HK-2 (cell line): ENCODE measurements around the gene AK5.
A peak's percentile ranks its signal among the peaks of the same experiment; 100 is the strongest.
"Not testable (repeated sequence)": the region's sequence is repeated elsewhere in the genome, so short reads cannot be mapped to it uniquely, and the experiment has no call there.

Experiments used
- DNase-seq: peaks from one replicate; pipeline ENCODE4 v3.0.0-alpha.2; 2018; ENCODE audit not compliant: unreplicated experiment

Gene AK5

DNA sequence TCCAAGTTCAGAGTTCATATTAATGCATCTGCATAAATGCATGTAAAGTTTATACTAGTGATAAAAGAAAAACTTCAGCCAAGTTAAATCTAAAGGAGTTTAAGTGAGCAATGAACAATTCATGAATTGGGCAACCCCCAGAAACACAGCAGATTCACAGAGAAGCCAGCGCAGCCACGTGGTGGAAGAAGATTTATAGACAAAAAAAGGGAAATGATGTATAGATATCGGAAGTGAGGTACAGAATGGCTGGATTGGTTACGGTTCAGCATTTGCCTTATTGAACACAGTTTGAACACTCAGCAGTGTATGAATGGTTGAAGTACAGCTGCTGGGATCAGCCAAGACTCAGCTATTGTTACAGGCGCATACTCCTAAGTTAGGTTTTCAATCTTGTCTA is 5.7 kb downstream of the AK5 start:
- DNase-seq, result no peak

DNA sequence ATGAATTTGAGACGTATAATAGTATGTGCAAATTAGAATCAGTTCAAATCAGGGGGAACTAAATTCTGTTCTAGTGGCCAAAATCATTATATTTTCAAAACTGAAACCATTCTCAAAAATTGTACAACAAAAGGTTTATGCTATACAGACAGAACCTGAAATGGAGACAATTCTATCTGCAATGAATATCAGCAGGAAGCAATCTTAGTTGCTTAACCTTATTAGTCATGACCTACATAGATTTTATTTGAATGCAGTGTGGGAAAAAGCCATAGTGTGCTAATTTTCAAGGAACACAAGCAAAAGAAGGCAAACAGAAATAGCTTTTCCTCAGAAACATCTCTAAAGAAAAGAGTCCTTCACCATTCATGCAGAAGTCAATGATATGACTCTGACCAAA is 6.5 kb downstream of the AK5 start:
- no peak for DNase-seq

DNA sequence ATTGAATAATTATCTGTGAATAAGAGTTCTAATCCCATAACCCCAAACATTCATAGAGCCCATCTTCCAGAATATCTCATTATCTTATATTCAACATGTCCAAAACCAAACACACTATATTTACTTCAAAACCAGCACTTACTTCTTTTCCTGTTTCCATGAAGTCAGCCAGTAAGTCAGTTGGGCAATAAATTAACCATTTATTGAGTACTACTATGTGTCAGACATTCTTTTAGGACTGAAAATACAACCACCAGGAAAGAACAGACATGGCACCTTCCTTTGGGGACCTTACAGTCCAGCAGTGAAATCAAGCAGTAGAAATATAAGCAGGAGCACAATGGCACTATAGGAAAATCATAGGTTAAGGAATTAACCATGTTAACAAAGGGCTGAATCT is 8.8 kb downstream of the AK5 start:
- no peak for DNase-seq

DNA sequence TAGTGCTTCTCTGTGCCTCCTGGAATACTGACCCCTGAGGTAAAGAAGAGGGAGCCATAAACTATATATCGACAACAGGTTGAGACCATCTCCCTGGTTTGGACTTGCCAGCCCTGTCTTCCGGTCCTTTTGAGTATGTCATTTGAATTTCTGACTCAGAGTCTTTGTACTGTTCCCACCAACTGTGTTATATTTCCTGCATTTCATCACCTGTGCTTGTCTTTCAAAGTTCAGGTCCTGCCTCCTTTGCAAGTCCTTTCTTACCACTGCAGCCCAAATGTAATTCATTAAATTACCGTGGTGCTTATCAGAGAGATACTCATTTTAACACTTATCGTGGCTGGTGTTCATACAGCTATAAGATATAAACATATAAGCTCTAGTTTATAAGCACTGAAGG is 10.7 kb downstream of the AK5 start:
- no peak for DNase-seq

DNA sequence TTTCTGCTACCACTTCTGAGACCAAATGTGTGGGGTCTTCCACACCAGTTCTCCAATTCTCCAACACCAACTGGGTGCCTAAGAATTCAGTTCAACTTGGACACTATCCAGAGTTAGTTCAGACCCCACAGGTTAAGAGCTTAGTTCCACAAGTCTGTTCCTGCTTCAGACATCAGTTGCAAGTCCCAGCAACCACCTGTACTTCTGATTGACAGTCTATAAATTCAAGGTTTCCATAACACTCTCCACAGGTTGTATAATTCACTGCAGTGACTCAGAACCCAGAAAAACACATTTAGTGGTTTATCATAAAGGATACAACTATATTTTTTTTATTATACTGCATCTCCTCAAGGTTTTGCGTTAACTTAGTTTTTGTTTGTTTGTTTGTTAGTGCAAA is 18.7 kb downstream of the AK5 start:
- no peak for DNase-seq

DNA sequence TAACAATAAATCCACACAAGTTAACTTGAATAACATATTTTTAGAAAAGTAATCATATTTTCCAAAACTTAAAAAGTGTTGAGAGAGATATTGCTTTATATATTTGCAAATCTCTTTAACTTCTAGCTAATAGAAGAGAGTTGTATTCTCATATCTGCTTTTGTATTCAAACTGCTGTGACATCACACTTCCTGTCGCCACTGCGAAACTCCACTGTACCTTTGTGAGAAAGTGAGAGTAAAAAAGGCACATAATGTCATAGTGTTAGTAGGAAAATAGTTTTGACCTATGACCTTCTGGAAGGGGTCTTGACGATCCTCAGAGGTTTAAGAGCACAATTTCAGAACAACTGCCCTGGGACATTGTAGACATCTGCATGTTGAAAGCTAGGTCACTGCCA is 21.6 kb downstream of the AK5 start:
- DNase-seq, result no peak

DNA sequence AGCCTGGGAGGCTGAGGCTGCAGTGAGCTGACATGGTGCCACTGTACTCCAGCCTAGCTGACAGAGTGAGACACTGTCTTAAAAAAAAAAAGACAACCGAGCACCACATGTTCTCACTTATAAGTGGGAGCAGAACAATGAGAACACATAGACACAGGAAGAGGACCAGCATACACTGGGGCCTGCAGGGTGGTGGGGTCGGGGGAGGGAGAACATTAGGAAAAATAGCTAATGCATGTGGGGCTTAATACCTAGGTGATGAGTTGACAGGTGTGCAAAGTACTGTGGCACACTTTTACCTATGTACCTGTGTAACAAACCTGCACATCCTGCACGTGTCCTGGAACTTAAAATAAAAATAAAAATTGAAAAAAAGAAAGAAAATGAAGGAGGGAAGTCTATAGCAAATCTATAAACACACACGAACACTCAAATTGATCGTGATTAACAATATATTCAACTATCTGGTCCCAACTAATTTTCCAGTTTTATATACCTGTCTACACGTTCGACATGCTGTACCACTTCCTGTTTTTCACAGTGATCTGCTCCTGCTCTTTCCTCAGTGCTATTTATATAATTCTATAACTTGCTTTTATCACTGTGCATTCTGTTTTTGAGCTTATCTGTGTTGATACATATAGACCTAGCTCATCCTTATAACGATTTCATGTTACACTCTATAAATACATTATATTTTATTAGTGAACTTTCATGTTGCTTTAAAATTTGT is 27.2 kb downstream of the AK5 start:
- no peak for DNase-seq

DNA sequence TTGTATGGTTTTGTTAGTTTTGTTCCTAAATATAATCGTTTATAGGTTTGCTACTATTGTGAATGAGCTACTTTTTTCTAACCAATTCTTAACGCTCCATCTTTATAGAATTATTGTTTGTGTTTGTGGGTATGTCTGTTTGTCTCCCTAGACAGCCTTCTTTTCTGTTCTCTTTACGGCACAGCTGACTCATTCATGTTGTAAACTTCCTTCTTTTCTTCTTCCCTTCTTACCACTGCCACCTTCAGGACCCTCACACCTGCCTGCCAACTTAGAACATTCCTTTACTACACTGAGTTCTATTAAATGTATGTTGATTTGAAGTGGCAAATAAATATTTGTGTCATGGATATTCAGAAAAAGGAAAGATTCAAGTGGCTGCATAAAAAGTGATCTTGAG is 29.1 kb downstream of the AK5 start:
- DNase-seq, result no peak

DNA sequence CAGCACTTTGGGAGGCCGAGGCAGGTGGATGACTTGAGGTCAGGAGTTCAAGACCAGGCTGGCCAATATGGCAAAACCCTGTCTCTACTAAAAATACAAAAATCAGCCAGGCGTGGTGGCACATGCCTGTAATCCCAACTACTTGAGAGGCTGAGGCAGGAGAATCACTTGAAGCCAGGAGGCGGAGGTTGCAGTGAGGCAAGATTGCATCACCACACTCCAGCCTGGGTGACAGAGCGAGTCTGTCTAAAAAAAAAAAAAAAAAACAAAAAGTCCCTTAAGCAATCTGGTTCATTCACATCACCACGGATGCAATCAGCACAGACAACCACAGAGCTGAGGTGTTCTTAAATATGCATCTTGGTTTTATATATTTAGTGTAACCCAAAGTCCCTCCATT is 30.5 kb downstream of the AK5 start:
- not testable (repeated sequence) for DNase-seq

DNA sequence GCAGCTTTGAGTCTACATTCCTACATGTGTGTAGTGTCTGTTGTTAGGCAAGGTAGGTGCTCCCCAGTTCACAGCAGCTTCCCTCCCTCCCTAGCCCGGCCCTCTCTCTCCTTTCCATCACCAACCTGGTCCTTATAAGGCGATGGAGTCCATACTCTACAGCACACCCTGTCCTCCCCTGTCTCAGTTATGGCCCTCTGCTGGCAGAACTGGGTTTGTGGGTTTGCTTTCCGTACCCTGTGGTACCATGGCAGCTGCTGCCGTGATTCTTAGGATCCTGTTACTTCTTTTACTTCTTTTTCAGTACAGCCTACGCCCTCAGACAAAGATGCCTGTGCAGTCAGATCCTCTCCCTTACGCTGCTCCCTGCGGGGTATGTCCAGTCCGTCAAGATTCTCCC is 31.7 kb downstream of the AK5 start:
- DNase-seq, result no peak

DNA sequence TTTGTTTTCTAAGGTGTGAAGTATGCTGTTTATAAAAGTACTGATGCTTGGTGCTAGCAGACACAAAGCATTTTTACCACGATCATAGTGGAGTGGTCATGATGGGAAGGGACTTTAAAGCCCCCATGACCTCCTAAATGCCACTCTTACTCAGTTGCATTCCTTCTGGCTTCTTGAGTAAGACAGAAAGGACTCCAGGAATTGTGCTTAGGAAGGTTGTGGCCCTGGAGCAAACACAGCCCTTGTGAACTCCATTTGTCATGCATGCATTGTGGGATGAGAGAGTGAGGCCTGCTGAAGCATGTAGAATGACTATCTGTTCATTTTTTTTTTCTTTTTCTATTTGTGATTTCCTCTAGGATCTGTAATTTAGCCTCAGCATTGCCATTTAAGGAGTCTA is 34.2 kb downstream of the AK5 start:
- DNase-seq, result peak; percentile 36

DNA sequence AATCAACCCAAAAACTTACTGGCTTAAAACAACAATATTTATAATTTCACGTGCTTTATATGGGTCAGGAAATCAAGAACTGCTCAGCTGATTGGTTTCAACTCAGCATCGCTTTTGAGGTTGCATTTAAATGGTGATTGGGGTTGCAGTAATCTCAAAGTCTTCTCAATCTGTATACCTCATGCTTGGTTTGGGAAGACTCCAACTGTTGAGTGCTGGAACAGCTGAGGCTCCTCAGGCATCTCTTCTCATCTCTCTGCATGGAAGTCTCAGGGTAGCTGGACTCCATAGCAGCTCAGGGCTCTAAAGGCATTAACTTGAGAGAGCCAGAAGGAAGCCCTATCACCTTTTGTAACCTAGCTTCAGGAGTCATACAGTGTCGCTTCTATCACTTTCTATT is 35.1 kb downstream of the AK5 start:
- DNase-seq, result no peak

DNA sequence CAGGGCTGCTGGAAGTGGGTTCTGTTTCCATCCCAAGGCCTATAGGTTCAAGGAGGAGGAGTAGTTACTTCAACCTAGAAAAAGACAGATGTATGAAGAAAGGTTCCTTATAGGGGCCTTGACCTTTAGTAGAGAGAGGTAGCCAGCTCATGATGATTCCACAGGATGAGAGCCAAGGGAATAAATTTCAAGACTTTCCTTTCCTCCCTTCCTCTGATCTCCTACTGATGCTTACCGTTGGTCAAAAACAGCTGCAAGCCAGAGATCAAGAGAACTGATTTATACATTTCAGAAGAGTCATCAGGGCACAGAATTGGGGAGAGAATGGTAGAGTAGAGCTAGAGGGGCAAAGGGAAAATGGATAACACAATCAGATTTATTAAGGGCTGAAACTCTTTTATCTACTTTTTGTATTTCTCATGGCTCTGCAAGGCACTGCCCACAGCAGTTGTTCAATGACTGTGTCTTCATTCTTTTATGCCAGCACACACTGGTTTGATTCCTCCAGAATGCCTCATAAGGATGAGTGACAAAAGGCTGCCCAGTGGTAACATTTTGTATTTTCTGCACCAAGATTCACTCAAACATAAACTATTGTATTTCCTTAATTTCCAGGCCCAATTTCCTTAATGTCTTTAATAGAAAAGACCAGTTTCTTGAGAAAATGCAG is 37.4 kb downstream of the AK5 start:
- no peak for DNase-seq

DNA sequence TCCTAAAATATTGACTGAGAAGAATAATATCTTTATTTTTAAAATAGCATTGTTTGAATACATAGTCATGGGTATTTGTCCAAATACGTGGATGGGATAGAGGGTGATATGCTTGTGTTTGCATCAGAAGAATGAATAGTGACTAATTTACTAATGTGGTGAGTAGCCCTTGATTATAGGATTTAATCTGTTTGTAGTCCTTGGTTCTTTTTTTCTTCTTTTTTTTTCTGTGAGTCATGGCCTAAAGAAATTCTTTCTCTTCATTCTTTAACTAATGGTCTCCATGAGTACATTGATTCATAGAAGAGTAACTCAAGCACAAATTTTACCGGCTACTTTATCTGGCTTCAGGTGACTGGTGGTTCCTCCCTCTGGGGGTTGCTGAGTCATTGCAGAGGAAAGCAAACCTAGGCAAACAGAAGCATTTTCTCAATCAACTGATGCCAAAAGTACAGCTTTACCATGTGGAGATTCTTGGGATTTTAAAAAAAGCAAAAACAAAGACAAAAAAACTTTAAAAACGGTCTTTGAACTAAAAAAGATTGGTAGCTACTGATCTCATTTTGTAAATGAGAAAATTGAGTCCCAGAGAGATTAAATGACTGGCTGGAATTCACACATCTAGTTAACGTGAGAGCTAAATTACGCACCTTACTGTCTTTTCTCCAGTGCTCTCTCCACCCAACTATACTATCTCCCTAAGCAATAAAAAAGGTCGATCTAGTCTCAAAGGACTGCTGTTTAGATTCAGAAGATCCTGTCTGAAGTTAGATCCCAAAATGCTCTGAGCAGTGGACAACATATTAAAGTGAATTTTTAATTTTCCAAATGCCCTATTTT is 40.5 kb downstream of the AK5 start:
- peak; percentile 58 for DNase-seq

DNA sequence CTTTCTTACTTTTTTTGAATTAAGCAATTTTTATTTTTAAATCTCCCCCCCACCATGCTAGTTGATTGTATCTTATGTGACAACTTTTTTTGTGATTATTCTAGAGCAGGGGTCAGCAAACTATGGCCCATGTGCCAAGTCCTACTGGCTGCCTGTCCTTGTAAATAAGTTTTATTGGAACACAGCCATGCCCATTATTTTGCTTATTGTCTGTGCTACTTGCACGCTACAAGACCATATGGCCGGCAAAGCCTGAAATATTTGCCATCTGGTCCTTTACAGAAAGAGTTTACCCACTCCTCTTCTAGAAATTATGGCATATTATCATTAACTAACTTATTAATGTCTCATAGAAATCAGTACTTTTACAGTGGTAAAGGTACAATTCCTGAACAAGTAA is 51.7 kb downstream of the AK5 start:
- no peak for DNase-seq

DNA sequence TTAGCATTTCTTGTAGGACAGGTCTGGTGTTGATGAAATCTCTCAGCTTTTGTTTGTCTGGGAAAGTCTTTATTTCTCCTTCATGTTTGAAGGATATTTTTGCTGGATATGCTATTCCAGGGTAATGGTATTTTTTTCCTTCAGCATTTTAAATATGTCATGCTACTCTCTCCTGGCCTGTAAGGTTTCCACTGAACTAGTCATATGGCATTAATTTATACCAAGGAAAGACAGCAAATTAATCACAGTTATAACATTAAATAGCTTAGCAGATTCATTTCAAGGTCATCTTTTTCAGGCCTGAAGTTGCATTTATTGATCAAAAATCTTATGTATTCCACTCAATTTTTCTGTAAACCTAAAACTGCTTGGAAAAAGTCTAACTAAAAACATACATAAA is 54.9 kb downstream of the AK5 start:
- no peak for DNase-seq

DNA sequence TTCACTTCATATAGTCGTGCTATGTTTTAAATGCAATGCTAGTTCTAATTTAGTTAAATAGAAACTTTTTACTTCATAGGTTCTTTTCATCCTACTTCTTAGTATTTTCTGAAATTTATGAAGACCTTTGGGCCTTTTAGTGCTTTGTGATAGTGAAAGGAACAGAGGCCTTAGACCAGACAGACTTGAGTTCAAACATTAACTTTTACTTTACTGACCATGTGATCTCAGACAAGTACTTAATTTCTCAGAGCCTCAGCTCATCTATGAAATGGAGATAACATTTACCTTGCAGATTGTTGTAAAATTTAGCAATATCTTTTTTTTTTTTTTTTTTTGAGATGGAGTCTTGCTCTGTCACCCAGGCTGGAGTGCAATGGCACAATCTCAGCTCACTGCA is 57.5 kb downstream of the AK5 start:
- no peak for DNase-seq

DNA sequence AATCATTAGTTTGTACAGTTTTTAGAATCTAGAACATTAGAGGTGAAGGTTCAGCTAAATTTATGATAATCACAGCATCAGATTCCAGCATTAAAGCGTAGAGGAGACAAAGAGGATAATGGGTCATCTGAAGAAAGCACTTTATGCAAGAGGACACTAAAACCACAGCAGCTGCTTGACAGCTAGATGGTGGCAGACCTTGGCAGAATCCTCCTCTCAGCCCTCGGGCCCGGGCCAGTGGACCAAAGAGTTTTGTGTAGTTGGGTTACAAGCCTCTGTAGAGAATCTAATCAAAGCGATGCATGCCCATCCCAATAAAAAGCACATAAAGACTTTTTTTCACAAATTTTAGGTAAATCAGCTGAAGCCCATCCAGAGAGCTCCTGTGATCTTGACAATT is 59.4 kb downstream of the AK5 start:
- DNase-seq, result no peak

DNA sequence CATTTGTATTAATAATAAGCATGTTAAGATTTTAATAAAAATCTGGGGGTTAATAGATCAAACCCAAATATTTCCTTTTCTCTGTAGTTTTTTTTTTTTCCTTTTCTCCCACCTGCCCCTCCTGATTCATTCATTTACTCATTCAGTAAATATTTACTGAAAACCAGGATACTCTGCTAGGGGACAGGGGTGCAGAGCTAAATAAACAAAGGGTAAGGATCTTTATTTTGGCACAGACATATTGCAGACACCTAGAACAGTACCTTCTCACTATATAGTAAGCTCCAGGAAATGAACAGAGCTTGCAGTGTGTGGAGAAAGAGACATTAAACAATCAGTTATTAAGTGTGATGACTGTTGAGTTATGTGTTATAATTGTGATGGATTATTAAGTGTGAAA is 60.9 kb downstream of the AK5 start:
- no peak for DNase-seq

DNA sequence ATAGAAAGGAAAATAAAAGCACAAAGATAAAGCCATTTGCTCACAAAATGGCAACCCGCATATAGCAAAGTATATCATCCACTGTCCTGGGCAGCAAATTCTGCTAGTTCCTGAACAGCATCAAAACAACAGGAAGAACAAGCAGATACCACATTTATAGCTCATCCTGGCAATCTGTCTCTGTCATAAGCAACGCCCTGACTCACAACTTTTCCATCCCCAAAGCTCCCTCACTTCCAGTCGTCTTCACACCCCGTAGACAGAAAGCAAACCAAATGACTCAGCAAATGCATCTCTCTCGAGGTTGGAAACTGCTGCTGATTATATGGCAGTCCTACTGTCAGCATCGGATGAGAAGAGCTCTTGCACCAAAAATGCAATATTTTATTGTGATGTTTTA is 65.8 kb downstream of the AK5 start:
- peak; percentile 56 for DNase-seq

DNA sequence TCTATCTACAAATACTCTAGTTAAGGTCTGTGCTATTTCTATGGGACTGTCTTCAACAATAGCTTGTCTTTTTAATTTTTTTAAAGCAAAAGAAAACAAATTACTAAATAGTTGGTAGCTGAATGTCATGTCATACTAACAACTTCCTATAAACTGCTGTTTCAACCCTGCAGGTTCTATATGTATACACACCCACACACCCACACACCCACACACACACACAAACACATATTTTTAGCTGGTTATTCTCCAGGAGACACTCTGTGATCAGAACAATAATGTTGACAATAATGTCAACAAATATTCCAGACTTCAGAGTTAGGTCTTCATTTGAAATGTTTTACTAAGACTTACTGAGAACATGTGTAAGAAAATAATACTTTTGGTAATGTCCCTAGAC is 66.7 kb downstream of the AK5 start:
- no peak for DNase-seq

DNA sequence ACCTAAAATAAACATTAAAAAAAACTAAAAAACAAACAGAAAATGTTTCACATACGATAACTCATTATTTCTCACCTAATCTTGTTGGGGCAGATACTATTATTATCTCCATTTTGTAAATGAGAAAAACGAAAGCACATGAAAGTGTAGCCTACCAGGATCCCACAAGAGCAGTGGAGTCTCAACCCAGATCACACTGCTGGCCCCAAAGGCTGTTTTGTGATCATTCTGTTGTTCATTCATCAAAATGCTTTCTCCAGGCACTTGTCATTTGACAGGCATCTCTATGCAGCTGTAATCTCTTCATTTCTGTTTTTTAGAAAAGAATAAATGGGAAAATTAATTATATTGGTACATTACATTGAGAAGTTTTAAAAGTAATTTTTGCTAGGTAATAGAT is 67.5 kb downstream of the AK5 start:
- no peak for DNase-seq
